Peyer's patch (tissue), 4 donors: Measurements from ENCODE around the gene ZBTB47.

Experiments used
- CTCF ChIP-seq, 6 experiments: fragments of 450-650 bp in 4 of 6; fragments of 200-600 bp in 2 of 6; sonication (generic) in 1 of 6; IDR thresholded peaks; one replicate each; pipeline ENCODE4 v1.5.1; 2017 to 2019; ENCODE audit warnings: antibody characterized with exemption in 6 of 6, mild to moderate bottlenecking in 3 of 6, moderate library complexity in 1 of 6
- POLR2A ChIP-seq, 2 donors: fragments of 450-650 bp; IDR thresholded peaks; one replicate each; pipeline ENCODE4 v1.5.1; 2017; ENCODE audit warnings: antibody characterized with exemption in 2 of 2, mild to moderate bottlenecking in 2 of 2, moderate library complexity in 2 of 2

GRCh38 chr3:42705058-42705767, 51.7 kb downstream of the ZBTB47 start:
- TF ChIP-seq CTCF (IDR thresholded peaks at IDR 0.05) = no peak
- no peak for TF ChIP-seq POLR2A (IDR thresholded peaks at IDR 0.05)
